ENCODE measurements around the gene ITIH2.

DNA sequence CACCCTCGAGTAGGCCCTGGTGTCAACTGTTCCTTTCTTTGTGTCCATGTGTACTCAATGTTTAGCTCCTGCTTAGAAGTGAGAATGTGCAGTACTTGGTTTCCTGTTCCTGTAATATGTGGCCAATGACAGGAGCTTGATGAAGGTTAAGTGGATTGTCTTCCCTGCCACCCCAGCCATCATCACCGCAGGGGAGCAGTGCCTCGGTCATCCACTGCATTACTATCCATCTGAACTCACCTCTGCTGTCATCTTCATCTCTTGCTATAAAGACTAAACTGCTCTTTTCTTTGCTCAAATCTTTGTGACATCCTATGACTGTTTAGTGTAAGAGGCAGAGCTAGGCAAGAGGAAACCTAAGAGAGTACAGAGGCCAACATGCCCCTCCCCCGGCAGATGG lies 15.6 kb downstream of the ITIH2 start:
- TF ChIP-seq POLR2A (IDR thresholded peaks at IDR 0.05; ENCODE audit: low read length) (no peak), GATA1 (IDR thresholded peaks at IDR 0.05; ENCODE audit: low read depth, low read length) (no peak)
